Peyer's patch (tissue), 4 donors: ENCODE data around the gene ARMCX6.

Experiments
- CTCF ChIP-seq, 6 experiments: fragments of 450-650 bp in 4 of 6; fragments of 200-600 bp in 2 of 6; sonication (generic) in 1 of 6; IDR thresholded peaks; one replicate each; pipeline ENCODE4 v1.5.1; 2017 to 2019; ENCODE audit warnings: antibody characterized with exemption in 6 of 6, mild to moderate bottlenecking in 3 of 6, moderate library complexity in 1 of 6
- POLR2A ChIP-seq, 2 donors: fragments of 450-650 bp; IDR thresholded peaks; one replicate each; pipeline ENCODE4 v1.5.1; 2017; ENCODE audit warnings: antibody characterized with exemption in 2 of 2, mild to moderate bottlenecking in 2 of 2, moderate library complexity in 2 of 2

- TF ChIP-seq CTCF (IDR thresholded peaks at IDR 0.05) (no peak), POLR2A (IDR thresholded peaks at IDR 0.05) (no peak)
Measured at GRCh38 chrX:101657495-101657894, 39.7 kb upstream of the ARMCX6 start.
